ENCODE results near the gene NCF2.

DNA sequence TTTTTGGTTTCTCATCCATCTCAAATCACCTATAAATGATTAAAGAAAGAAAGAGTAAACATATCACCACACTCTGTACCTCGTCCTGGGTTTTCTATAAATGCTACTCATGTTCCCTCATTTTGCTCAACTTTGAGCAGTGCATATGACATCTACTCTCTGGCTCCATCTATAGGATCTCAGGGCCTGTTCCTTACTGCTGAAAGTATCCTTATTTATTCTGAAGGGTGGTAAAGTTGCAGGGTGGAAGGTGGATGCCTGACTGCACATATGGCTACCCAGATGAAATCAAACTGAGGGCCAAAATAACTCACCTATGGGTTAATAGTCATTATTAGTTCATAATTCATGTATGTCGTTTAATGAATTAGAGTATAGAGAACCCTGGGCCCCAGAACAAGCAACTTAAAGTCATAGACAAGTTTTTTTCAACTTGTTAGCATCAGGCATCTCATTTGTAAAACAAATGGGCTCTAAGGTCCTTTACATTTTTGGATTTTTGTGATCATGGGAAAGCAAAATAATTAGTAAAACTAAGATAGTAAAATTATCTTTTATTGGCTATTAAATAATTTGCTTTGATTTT, 46.5 kb downstream of the NCF2 start:
- TF ChIP-seq, protein P1, sequence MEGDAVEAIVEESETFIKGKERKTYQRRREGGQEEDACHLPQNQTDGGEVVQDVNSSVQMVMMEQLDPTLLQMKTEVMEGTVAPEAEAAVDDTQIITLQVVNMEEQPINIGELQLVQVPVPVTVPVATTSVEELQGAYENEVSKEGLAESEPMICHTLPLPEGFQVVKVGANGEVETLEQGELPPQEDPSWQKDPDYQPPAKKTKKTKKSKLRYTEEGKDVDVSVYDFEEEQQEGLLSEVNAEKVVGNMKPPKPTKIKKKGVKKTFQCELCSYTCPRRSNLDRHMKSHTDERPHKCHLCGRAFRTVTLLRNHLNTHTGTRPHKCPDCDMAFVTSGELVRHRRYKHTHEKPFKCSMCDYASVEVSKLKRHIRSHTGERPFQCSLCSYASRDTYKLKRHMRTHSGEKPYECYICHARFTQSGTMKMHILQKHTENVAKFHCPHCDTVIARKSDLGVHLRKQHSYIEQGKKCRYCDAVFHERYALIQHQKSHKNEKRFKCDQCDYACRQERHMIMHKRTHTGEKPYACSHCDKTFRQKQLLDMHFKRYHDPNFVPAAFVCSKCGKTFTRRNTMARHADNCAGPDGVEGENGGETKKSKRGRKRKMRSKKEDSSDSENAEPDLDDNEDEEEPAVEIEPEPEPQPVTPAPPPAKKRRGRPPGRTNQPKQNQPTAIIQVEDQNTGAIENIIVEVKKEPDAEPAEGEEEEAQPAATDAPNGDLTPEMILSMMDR (IDR thresholded peaks at IDR 0.05; ENCODE audit: low read depth, low read length), result peak; percentile 76
- no peak for TF ChIP-seq EZH2phosphoT487 (IDR thresholded peaks at IDR 0.05; ENCODE audit: low read depth)

Measured in OCI-LY3 (cell line).